Upper lobe of left lung (tissue), 4 donors: ENCODE data around the gene CHIT1.

Source experiments
- EP300 ChIP-seq, 4 donors: sonication (generic); formaldehyde crosslinking; IDR thresholded peaks; one replicate each; pipeline ENCODE4 v1.5.1; 2017; ENCODE audit warnings: antibody characterized with exemption in 4 of 4, control low read depth in 2 of 4
- POLR2AphosphoS5 ChIP-seq, 2 donors: sonication (generic); formaldehyde crosslinking; IDR thresholded peaks; one replicate each; pipeline ENCODE4 v1.5.1; 2017; ENCODE audit warnings: antibody characterized with exemption in 2 of 2

GRCh38 chr1:203178821-203179666 lies 50.4 kb downstream of the CHIT1 start:
- TF ChIP-seq POLR2AphosphoS5 (IDR thresholded peaks at IDR 0.05) (no peak), EP300 (IDR thresholded peaks at IDR 0.05) (no peak)
